ENCODE data around the gene FAM120B. TPM values are rescaled to one million over a fixed set of nuclear protein-coding genes. Genes with fewer than 3 reads are reported as not detected.

FAM120B gene
- total RNA-seq, 1 experiment from 2014 or later: 16.7 TPM

- DNase-seq: no peak
- Histone ChIP-seq H2BK12ac (ENCODE audit: insufficient read length, low read depth, low read length) (no peak overlapping the region), H2AFZ (ENCODE audit: low read length) (no peak overlapping the region), H3K79me2 (ENCODE audit: insufficient read depth, low read length) (no peaks in the 10 kb centered on the region), H3K4me1 (ENCODE audit: insufficient read depth, low read length) (no peaks in the 10 kb centered on the region), H3K14ac (ENCODE audit: insufficient read depth, low read length) (no peak overlapping the region; the same call in 1 of the 2 replicates), H3K56ac (ENCODE audit: insufficient read length, low read depth, low read length) (no peak overlapping the region), H2BK120ac (ENCODE audit: low read depth, low read length, poor library complexity, severe bottlenecking) (no peak overlapping the region), H3K23ac (ENCODE audit: insufficient read length, low read depth, low read length) (no peak overlapping the region), H3K18ac (ENCODE audit: insufficient read length, low read depth, low read length) (no peak overlapping the region), H4K5ac (ENCODE audit: insufficient read length, low read depth, low read length) (no peak overlapping the region), H3K4me2 (ENCODE audit: insufficient read depth, insufficient read length, low read length) (no peak overlapping the region), H4K20me1 (ENCODE audit: control insufficient read depth, insufficient read depth, insufficient read length) (no peaks in the 10 kb centered on the region), H3K27me3 (ENCODE audit: insufficient read depth, low read length) (no peaks in the 10 kb centered on the region), H3K79me1 (ENCODE audit: insufficient read depth, low read depth, low read length, poor library complexity, severe bottlenecking) (no peaks in the 10 kb centered on the region), H3K4ac (ENCODE audit: low read depth, low read length) (no peak overlapping the region), H4K8ac (replicated peaks; ENCODE audit: insufficient read length, low read depth, low read length) (no peak overlapping the region), H2AK5ac (ENCODE audit: insufficient read length, low read length) (no peak overlapping the region), H3K9ac (ENCODE audit: extremely low read depth, insufficient read length, low read length) (no peak overlapping the region), H2BK20ac (ENCODE audit: low read depth, low read length, poor library complexity, severe bottlenecking) (no peak overlapping the region), H3T11ph (ENCODE audit: low read length) (no peak overlapping the region), H4K91ac (ENCODE audit: insufficient read length, low read depth, low read length) (no peak overlapping the region), H2BK5ac (ENCODE audit: insufficient read length, low read length) (no peak overlapping the region), H3K27ac (ENCODE audit: insufficient read length, low read depth, low read length) (no peak overlapping the region), H3K23me2 (ENCODE audit: insufficient read length, low read depth, low read length, poor library complexity, severe bottlenecking) (no peaks in the 10 kb centered on the region), H3K9me3 (ENCODE audit: control insufficient read depth, low read depth, low read length) (no peaks in the 10 kb centered on the region), H2BK15ac (ENCODE audit: low read depth, low read length) (no peak overlapping the region)
- Mint-ChIP-seq H3K4me1 (peaks cover 0 to 8% of the 10 kb centered on the region in 2 experiments; a peak in 3 of 4 replicates), H3K36me3 (ENCODE audit: insufficient read depth in 1 of 3, low read depth in 3 of 3) (no peaks in the 10 kb centered on the region), H3K27ac (no peak overlapping the region; a peak in 2 of 7 replicates), H3K27me3 (ENCODE audit: low read depth) (peaks cover 4% of the 10 kb centered on the region), H3K9me3 (peaks cover 0 to 6% of the 10 kb centered on the region in 2 experiments; a peak in 4 of 5 replicates), H3K4me3 (no peak overlapping the region)
- WGBS (ENCODE audit: extremely low coverage, insufficient read length, low lambda C conversion rate): no CpG with 5 or more reads among the region's 15 CpGs
- no peak for TF ChIP-seq CTCF (conservative IDR thresholded peaks at IDR 0.05)
These were observed 140.4 kb downstream of the FAM120B start for GRCh38 chr6:170446841-170447560.

All from H9 (cell line).